Stimulated activated CD4-positive, alpha-beta T cell treated with anti-CD3 and anti-CD28 coated beads, Interleukin-4, amount 100 ng/mL, for 48 hours (primary cell): ENCODE measurements around the gene STRN4.
"Not testable (repeated sequence)": the region's sequence is repeated elsewhere in the genome, so short reads cannot be mapped to it uniquely, and the experiment has no call there.

Experiments used
- DNase-seq, 2 donors: peaks; one replicate each; pipeline ENCODE4 v3.0.0-alpha.2; 2020; ENCODE audit warnings: low read depth in 2 of 2

The STRN4 gene

DNA sequence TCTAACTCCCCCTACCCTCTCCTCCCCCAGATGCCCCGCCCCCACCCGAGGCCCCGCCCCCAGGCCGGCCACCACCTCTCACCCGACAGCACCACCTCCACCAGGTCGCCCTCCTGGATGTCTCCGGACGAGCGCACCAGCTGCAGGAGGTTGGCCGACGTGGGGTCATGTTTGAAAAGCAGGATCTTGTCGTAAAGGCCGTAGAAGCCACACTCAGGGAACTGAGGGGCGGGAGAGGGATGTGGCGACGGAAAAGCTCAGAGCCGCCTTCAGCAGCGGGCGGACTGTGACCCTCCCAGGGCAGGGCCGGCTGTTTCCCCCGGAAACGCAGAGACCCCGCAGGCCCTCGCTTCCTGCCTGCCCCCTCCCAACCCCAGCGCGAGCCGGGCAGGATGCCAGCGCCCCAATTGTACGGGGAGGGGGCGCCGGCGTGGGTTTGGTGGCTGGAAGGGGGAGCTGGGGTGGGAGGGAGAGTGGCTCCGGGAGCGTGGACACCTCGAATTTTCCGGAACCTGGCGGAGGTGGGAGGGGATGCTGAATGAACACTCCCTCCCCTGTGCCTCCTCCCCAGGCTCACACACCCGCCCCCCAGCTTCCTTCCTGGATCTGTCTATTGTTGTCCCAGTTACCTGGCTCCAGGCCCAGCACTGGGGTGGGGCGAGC is 32.3 kb downstream of the STRN4 start:
- peak; percentile 60 to 63 for DNase-seq

DNA sequence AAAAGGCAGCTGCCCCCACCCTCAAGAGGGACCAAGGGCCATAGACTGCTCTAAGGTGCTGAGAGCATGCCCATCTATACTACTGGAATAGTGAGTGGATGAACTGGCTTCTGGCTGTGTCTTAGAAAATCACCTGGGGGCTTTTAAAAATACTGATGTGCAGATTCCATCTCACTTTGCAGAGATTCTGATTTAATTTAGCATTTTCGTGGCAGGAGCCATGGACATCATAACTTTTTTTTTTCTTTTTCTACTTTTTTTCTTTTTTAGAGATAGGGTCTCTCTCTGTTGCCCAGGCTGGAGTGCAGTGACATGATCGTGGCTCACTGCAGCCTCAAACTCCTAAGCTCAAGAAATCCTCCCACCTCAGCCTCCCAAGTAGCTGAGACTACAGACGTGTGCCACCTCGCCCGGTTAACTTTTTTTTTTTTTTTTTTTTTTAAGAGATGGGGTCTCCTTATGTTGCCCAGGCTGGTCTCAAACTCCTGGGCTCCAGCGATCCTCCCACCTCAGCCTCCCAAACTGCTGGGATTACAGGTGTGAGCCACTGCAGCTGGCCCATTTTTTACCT is 33.4 kb downstream of the STRN4 start:
- DNase-seq: not testable (repeated sequence)

DNA sequence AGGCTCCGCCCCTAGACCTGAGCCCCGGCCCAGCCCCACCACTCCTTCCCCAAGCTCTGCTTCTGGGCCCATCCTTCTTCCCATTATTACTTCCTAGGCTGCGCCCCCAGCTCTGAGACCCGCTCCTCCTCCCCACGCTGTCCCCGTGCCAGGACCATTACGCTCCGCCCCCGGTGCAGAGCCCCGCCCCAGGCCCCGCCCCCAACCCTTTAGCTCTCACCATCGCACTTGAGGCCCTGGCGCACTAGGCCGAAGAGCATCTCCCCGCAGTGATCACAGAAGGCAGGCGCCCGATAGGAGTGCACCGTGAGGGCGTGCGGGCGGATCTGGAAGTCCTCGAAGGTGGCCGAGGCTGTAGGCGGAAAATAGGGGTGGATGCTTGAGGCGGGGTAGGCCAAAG is 35.6 kb downstream of the STRN4 start:
- DNase-seq: no peak

DNA sequence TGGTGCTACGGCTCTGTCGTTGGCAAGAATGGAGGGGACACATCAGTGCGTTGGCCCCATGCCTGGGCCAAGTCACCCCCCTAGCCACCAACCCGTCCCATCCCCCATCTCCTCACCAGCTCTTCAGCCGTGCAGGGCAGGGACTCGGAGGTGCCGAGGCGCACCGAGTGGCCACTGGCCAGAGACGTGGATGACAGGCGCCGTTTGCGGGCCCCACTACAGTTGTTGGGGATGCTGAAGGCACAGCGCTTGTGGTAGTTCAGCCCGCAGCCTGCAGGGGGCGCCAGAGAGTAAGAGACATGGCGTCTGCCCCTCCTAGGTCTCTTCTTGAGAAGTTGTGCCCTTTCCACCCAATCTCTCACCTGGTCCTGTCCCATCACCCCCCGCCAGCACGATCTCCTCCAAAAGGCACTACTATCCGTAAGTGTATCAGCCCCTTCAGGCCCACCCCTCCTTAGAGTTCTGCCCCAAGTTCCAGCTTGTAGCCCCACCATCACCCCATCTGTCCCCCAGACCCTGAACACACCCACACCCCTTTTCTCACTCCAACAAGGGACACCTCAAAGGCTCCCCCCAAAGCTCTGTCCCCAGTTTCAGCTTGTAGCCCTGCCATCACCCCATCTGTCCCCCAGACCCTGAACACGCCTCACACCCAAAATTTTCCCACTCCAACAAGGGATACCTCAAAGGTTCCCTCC is 41.7 kb downstream of the STRN4 start:
- peak; percentile 77 to 97 for DNase-seq

DNA sequence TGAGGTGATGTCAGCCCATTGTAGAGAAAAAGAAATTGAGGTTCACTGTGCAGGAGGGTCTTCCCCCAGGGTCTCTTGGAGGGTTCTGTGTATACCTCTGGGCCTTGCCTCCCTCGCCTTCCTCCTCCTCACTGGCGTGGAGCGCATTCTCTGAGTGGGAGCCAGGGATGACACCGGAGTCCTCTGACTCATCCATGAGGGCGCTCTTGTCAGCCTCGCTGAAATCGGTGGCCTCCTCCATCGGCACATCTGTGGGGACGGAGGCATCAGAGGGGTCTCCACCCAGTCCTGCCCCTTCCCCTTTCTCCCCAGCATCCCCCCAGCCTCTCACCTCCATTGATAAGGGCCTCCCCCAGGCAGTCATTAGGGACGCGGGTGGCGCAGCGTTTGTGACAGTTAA is 45.5 kb downstream of the STRN4 start:
- DNase-seq: no peak

DNA sequence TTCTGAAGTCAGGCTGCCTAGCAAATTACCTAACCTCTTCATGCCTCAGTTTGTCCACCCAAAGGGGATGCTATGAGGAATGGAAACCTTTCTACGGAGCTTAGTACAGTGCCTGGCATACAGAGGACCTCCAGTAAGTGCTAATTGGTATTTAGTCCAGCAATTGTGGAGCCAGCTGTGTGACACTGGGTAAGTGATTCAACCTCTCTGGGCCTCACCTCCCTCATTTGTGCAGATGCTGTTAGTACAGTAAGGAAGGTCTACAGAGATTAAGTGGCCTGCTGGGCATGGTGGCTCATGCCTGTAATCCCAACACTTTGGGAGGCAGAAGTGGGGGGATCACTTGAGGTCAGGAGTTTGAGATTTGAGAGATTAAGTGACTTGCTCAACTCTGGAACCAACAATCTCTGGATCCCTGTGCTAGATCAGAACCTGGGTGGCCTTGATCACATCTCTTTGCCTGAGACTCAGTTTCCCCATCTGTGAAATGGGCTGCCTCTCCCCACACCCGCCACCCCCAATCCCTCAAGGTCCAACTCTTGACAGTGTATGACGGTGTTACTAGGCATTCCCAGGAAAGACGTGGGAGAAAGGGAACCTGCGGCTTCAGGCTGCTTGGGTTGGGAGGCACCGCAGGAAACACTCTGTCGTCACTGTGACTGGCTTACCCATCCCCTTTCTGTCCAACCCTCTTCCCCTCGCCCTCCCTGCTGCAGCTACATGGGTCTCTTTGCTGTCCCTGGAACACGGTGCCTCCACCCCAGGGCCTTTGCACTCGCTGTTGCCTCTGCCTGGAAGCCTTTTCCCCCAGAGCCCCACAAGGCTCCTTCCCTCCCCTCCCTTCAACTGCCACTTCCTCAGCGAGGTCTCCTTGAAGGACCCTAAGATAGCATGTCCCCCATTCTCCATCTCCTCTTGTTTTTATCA is 47.6 kb downstream of the STRN4 start:
- DNase-seq: no peak

DNA sequence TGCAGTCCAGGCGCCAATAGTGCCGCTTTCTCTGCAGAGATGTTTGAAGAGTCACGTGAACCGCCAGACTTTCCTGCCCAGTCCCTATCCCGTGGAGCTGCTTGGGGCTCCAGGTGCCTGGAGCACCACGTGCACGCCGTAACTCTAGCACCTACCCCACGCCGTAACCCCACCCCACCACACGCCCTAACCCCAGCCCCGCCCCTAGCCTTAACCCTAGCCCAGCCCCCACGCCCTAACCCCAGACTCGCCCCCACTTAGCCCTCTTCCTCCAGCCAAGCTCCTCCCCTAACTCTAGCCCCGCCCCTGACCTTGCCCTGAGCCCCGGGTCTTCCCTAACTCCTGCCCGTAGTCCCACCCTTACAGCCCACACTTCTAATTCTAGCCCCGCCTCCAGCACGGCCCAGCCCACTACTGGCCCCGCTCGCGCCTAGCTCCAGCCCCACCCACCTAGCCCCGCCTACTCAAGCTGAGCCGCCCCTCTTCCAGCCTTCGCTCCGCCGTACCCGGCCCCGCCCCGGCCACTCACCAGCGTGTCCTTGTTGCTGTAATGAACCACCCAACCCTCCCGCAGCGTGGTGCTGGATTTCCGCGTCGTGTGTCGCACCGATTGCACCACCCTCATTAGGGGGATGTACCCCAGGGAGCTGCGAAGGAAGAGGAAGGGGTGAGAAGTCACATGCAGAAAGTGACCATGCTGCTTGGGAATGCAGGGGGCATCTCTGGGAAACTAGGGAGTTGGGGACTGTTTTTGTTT is 48.9 kb downstream of the STRN4 start:
- no peak for DNase-seq

DNA sequence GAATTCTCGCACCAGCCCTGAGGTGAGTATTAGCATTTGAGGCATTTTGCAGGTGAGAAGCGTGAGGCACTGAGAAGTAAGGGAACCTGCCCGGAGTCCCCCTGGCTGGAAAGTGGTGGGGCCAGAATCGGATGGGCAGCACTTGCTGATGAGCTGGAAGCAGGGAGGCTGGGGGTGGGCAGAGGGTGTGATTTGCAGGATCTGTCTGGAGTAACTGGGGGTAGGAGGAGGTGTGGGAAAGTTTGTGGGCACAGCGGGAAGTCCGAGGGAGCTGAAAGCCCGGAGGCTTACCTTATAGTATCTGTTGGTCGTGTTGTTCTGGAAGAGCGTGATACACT is 49.4 kb downstream of the STRN4 start:
- DNase-seq: no peak

DNA sequence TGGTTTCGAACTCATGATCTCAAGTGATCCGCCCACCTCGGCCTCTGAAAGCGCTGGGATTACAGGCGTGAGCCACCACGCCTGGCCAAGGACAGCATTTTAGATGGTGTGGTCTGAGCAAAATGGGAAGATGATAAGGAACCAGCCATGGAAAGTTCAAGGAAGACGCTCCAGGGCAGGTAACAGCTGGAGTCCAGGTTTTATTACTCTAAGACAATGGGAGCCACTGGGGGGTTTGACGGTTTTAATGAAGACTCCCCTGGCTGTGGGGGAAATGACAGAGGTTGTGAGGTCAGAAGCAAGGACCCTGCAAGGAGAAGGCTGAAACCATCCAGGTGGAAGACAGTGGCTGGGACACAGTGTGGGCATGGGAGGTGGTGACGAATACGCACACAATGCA is 50.2 kb downstream of the STRN4 start:
- no peak for DNase-seq

DNA sequence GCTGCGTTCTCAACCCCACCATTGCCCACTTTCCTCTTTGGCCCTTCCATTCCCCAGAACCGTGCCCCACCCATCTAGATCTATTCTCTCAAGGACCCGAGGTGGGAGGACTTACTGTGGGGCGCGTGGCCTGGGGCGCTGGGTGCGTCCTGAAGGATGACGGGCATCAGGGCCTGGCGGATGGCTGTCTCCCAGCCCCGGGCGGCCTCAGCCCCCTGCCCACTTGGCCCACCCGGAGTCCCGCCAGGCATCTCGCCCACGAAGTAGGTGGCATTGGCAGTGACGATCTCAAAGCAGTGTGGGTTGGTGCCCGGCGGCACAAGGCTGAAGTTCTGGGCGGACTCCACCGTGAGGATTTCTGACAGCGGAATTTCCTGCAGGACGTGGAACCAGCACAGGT is 52.5 kb downstream of the STRN4 start:
- DNase-seq: no peak

DNA sequence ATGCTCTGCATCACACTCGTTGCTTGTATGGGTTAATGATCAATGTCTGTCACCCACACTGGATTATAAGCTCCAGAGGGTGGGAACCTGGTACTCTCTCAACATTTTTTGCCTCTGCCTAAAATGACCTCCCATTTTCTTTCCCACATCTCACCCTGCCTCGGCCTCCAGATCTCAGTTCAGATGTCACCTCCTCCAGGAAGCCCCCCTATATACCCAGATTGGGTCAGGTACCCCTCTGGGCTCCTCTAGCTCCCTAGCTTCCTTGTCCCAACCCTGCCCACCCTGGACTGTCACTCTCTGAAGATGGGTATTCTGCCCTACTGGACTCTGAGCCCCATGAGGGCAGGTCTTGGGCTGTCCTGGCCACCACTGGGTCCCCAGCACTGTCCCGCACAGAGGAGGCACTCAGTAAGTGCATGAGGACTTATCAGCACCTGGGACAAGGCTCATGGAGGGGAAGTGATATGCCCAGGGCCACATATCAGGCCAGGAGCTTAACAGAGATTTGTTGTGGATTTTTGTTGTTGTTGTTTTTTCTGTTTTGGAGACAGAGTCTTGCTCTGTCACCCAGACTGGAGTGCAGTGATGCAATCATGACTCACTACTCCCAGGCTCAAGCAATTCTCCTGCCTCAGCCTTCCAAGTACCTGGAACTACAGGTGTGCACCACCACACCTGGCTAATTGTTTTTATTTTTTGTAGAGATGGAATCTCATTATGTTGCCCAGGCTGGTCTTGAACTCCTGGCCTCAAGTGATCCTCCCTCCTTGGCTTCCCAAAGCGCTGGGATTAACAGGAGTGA is 53.1 kb downstream of the STRN4 start:
- DNase-seq: no peak

DNA sequence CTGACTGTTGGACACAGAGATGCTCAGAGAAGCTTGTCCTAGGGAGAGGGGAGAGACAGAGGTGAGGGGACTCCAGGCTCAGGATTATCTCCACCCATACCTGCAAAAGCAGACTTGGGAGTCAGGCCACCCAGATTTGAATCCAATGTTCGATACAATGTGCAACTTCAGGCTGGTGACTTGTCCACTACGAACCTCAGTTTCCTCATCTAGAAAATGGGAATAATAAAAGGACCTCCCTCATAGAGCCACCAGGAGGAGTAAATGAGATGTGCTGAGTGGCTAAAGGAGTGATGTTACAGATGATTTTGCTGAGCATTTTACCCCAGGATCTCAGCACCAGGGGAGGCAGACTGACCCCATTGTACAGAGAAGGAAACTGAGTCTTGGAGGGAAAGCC is 54.3 kb downstream of the STRN4 start:
- no peak for DNase-seq

DNA sequence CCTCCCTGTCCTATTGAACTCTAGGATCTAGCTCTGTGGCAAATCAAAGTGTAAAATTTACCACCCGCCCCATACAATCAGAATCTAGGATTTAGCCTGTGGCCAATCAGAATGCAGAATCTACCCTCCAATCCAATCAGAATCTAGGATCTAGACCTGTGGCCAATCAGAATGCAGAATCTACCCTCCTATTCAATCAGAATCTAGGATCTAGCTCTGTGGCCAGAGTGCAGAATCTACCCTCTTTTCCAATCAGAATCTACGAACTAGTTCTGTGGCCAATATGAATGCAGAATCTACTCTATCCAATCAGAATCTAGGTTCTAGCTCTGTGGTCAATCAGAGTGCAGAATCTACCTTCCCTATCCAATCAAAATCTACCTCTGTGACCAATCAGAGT is 55.1 kb downstream of the STRN4 start:
- DNase-seq: no peak

DNA sequence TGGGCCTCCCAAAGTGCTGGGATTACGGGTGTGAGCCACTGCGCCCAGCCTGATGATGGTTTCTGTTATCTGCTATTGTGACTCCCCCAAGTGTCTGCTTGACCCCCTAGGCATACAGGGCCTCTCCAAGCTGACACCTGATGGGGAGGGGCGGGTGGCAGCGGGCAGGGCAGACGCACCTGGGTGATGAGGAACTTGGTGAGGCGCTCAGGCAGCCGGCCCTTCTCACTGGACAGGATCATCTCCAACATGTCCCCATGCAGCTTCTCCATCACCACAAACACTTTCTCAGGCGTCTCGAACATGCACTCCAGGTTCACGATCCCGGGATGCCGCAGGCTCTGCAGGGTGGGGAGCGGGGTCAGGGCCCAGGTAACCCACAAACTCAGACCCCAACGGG is 56.9 kb downstream of the STRN4 start:
- no peak for DNase-seq

DNA sequence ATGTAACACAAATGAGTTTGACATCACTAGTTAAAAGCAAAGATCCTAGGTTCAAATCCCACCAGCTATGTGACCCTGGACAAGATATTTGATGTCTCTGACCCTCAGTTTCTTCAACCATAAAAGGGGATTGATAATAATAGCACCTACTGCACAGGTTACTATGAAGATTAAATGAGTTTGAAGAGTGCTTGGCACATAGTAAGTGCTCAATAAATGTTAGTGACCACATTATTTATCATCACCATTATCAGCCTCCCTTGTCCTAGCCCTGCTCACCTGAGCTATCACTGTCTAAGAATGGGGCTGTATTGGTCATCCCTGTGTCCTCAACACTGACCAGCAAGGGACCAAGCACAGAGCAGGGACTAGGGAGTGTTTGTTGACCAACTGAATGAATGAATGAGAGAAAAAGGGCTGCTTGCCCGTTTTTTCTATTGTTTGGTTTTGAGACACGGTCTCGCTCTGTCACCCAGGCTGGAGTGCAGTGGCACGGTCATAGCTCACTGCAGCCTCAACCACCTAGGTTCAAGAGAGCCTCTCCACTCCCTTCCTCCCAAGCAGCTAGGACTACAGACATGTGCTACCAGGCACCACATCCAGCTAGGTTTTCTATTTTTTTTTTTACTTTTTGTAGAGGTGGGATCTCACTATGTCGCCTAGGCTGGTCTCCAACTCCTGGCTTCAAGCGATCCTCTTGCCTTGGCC is 58.7 kb downstream of the STRN4 start:
- DNase-seq: no peak

DNA sequence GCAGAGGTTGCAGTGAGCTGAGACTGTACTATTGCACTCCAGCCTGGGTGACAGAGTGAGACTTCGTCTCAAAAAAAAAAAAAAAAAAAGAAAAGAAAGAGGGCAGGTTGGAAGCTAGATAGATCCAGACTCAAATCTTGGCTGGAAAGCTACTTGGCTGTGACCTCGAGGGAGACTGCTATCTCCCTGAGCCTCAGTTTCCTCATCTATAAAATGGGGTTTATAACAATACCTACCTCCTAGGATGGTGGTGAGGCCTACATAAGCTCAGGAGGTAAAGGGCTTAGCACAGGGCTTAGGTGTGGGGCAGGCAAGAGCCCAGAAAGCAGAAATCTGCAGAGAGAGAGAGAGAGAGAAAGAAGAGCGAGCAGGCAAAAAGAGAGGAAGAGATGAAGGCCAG is 61.1 kb downstream of the STRN4 start:
- DNase-seq: no peak

DNA sequence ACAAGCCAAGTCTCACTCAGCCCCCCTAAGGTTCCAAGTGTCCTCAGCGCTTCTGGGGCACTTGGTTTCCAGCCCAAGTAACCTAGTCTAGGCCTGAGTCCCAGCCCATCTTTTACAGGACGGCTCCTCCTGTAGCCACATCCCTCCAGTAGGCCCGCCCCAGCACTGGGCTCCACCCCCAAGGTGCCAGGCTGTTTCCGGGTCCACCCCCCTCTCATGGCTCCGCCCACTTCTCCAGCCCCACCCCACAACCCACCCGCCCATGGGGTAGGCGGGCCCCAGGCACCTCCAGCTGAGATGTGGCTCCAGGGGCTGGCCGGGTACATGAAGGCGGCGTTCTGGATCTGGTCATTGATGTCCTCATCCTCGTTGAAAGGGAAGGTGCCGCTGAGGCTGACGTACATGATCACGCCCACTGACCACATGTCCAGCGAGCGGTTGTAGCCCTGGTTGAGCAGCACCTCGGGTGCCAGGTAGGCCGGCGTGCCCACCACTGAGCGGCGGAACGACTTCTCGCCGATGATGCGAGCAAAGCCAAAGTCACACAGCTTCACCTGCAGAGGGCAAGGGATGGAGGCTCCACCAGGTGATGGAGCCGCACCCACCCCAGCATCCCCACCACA is 68.0 kb downstream of the STRN4 start:
- DNase-seq: peak; percentile 57 to 65

DNA sequence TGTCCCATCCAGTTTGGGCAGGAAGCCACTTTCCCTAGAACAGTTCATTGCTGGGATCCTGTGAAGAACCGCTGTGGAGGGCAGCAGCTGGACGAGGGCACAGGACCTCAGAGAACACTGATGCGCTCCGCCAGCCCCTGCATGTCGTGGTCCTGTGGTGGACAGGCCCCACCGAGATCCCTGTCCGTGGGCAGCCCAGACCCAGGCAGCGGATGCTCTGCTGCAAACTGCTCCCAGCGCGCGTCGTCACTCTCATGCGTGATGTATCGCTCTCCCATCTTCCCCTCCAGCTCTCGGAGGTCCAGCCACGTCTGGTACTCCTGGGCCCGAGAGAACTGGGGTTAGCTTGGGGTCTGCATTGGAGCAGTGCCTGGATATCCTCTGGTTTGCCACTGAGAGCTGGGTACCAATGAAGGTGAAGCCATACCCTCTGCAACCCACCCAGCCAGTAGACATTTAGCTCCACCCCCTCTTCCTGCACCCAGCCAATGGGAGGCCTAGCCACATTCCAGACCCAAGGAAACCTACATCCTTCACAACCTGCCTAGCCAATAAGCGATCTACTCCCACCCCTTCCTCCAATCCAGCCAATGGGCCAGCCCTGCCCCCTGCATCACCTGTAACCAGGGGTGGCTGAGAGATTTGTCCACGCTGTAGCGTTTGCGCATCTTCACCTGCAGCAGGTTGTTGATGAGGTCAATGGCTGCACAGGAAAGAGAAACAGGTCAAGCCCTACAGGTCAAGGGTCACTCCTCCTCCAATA is 71.7 kb downstream of the STRN4 start:
- DNase-seq: no peak

DNA sequence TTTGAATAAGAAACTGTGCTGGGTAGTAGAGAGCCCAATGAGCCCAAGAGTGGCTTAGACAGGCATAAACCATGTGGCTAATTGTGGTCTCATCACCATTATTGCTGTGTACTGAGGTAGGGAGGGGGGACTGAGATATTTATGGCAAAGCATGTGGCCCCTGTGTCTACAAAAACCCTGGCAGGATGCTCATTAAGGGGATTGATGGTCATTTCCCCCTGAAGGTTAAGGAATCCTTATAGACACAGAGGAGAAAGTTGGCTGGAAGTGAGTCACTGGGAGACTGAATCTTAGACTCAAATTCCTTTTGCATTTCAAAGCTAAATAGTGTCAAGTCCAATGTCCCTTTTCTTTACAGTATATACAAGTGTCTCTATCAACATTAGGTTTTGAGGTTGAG is 75.4 kb downstream of the STRN4 start:
- DNase-seq: no peak
